Activated CD8-positive, alpha-beta memory T cell treated with anti-CD3 and anti-CD28 coated beads, Interleukin-2, amount 50 U/mL, for 4 hours (primary cell): Measurements from ENCODE around the gene PCNX4.

Source experiments
- DNase-seq: peaks from one replicate; pipeline ENCODE4 v3.0.0-alpha.2; 2020

PCNX4 gene

DNA sequence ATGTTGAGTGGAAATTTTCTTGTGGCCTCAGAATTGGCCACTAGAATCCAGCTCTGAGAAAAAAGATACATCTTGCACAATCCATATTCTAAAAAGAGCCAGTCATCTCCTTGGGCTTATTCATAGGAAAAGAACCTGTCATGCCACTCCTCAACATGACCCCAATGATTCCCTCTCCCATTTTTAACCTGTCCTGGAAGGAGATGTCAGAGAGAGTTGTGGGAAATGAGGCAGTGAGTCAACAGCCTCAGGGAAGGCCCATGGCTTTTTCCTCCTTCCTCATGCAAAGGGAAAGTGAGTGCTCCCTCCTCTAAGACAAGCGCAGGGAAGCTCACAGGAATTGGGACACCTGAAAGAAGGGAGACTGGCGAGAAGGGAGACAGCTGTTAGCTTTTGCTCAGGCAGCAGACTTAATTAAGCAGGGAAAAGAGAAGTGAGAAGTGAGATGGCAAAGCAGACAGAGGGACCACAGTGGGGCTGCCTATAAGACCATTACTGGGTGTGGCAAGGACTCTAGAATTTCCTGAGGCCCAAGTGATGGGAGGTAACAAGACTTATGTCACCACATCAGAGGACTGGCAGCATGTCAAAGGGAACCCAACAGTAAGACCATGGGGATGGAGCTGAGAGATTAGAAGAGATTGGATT lies 83.7 kb downstream of the PCNX4 start:
- DNase-seq = no peak

DNA sequence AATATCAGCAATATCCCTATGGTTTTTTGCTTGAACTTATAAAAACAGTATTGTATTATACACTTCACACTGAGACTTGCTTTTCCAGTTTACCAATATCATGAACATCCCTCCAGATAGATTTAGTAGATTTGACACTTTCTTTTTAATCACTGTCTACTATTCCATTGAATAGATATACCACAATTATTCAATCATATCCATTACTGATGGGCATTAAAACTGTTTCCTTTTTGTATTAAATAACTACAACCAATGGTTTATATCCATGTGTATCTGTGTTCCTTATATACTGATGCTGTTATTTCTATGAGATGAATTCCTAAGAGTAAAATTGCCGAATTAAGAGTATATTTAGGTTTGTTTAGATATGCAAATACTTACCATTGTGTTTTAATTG lies 86.4 kb downstream of the PCNX4 start:
- no peak for DNase-seq

DNA sequence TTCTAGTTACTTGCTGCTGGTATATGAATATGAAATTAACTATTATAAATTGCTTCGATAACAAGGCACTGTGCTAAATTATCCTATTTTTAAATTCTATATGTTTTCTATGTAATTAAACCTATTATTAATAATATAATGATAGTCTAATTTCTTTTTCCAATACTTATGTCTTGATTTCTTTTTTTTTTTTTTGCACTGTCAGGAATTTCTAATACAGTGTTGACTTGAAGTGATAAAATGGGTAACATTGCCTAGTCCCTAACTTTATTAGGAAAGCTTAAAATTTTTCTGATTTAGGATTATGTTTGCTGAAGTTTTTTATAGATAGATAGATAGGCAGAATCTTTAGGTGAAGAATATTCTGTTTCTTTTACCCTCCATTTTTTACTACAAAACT lies 87.1 kb downstream of the PCNX4 start:
- DNase-seq = no peak

DNA sequence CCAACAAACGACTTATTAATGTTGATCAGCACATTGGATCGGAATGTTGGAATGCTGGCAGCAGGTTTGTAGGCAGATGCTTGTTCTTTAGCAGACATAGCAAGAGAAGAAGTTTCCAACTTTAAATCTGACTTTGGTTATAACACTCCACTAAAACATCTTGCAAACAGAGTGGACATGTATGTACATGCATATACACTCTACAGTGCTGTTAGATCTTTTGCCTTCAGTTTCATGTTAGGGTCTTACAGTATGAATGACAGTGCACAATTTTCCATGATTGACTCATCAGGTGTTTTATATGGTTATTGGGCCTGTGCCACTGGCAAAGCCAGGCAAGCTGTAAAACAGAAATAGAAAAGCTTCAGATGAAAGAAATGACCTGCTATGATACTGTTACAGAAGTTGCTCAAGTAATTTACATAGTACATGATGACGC lies 87.7 kb downstream of the PCNX4 start:
- no peak for DNase-seq

DNA sequence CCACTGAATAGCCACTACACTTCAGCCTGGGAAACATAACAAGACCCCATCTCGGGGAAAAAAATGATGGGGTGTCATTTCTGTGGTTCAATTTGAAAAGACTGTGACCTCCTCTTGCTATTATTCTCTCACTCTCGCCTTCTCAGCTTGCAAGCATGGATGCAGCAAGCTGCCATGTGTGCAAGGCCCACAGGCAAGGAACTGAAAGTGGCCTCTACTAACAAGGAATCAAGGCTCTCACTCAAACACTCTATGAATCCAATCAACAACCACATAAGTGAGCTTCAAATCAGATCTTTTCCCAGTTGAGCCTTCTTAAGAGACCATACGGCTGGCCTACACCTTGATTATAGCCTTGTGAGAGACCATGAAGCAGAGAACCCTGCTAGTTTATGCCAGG lies 91.4 kb downstream of the PCNX4 start:
- DNase-seq = no peak

DNA sequence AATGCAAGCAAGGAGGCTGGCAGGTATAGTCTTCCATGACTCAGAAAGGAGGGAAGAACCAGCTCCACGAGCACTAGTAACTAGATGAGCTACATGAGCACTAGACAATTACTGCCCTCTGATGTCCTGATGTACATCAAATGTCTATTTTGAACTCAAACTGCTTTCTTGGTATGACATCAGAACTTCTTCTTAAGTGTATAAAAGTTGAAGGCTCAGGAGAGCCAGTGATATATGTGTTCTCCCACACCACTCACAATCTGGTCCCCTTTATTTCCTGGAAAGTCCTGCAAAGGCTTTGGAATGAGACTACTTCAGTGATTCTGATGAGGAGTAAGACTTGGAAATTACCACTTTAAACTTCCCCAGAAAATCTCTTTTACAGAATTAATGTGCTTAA lies 92.0 kb downstream of the PCNX4 start:
- DNase-seq = no peak

DNA sequence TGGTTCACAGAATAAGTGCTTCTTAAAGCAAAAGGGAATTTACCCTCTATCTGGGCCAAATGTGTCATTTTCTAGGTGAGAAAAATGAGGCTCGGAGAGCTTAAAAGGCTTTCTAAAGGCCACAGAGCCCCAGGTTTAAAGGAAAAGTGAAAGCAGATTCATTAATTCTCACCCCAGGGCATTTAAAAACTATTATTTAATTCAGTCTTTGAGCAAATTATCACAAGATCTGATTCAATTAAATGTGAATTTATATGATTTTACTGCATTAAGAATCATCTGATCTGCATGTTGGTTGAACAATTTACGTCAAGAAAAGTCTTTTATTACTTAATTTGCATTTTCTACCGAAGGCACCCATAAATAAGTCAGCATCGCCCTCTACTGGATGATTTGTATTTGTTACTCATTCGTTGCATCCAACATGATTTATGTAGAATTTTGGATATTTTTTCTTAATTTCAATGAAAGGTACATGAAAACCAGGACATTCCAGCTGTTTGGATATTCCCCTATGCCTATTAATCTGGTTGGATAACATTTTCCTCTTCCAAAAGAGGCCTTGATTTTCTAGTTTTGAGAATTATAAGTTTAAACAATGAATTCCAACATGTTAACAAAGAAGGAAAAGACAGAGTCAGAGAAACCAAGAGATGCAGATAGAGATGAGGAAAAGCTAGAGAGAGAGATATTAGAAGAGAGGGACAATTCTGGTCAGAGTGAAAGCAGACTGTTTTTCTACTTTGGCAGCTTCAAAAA lies 92.6 kb downstream of the PCNX4 start:
- DNase-seq = no peak

DNA sequence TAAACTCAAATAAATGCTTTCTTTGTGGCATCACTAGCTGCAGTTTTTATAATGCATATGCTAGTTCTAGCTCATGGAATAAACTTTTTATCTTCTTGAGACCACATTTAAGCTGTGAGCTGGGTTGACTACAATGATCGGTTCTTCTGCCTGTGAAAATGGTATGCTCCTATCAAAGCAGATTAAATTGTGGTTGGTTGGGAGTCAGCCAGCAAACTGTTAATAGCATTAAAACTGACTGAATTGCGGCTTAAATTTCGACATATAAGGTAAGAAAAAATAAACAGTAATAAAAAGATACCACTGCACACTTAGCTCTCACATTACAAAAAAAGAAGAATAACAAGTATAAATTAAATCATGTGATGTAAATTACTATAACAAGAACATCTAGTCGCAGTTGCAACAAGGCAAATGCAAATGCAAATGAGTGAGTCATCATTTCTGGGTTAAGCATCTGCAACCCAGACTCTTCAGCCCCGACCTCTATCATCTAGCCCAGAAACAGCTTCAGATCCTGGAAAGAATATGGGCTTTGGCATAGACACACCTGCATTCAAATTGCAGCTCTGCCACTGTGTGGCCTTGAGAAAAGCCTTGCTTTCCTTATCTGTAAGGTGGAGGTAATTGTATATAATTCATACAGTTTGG lies 93.3 kb downstream of the PCNX4 start:
- DNase-seq = no peak

DNA sequence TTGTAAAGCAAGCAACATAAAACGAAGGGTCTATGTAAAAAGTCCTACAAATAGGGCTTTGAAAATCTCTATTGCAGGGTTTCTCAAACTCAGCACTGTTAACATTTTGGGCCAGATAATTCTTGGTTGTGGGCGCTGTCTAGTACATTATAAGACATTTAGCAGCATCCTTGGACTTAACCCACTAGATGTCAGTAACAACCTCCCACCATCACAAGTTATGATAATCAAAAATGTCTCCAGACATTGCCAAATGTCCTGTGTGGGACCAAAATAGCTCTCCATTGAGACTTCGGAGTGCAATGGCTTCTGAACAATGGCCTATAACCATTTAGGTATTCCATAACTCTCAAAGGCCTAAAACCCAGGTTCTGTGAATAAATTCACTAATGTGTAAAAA lies 96.4 kb downstream of the PCNX4 start:
- no peak for DNase-seq

DNA sequence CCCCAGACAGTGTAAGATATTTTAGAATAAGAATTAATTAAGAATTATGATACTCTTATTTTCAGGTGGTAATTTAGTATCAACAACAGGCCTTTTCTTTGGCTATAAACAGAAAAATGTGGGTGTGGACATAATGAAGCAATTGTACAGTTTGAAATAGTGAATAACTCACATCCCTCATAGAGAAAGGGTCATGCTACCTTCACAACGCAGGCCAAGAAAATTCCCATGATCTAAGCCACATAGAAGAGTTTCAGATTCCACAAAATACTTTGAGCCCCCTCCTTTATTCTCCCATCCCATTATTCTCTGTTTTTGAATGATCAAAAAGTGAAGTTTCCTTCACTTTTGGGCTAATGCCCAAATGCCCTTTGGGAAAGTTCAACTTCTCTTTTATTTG lies 97.0 kb downstream of the PCNX4 start:
- DNase-seq = no peak

DNA sequence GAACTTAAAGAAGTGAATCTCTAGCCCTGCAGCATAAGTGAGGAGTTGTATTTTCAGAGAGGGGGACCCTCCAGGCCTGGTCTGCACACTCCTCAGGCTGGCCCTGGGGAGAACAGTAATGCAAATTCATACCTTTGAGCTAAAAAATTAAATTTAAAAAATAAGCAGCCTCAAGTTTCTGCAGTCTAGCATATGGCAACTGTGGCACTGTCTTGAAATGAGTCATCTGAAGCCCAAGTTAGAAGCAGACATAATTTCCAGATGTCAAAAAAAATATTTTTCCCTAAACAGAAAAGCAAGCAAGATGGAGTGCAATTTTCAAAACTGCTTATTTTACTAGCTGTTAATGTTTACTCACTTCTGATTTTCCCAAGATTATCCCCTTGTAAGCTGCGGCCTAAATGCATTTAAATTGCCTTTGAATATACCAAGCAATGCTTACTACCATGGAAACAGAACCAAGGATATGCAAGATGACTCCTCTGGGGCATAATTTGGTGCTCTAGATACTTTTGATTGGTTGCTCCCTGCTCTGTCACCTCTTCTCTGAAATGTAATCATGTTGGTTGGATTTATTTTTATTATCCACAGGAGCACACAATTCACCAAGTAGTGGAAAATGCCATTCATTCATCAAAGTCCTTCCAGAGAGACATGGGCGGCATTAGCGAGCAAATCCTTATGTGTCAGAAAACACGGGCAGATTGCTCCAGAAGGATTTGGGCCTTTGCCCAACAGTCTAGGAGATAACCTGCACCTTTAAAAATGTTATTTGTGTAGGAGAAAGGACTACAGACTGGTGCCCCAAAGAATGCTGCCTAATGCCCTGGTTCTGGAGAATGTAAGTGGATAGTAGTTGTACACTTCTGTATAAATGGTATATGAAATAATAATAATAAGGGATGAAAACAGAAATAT lies 98.5 kb downstream of the PCNX4 start:
- no peak for DNase-seq

DNA sequence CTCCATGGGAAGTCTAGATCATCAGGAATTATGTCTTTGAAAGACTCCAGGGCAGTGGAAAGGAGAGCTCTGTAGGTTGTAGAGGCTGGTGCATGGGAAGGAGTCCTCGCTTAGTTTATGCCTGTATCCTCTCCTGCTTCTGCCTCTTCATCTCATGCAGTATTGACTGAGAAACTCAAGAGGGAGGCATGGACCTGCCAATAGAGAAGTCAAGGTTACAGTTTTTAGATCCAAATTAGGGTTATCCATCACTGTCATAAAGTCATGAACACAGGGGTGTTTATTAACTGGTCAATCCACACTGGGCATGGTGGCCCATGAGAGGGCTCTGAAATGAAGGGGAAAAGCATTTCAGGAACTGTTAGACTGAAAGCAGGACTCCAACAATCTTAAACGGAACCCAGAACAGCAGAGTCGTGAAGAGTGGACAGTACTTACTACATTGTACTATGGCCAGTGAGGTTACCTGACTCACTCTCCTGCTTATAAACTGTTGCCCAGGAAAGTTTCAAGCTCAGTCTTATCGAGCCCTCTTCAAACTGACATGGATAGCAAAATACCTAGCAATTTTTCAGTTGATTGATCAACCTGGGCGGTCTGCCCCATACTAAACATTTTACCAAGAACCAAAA lies 103.6 kb downstream of the PCNX4 start:
- no peak for DNase-seq

DNA sequence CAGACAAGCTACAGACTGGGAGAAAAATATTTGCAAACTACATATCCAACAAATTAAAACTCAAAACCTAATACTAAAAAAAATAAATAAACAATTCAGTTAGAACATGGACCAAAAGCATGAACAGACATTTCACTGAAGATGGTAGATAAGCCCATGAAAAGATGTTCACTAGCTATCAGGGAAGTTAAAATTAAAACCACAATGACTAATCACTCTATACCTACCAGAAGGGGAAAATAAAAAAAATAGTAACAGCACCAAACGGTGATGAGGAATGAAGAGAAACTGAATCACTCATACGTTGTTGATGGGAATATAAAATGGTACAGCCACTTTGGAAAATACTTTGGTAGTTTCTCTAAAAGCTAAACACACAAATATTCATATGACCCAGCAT lies 104.6 kb downstream of the PCNX4 start:
- DNase-seq = no peak

DNA sequence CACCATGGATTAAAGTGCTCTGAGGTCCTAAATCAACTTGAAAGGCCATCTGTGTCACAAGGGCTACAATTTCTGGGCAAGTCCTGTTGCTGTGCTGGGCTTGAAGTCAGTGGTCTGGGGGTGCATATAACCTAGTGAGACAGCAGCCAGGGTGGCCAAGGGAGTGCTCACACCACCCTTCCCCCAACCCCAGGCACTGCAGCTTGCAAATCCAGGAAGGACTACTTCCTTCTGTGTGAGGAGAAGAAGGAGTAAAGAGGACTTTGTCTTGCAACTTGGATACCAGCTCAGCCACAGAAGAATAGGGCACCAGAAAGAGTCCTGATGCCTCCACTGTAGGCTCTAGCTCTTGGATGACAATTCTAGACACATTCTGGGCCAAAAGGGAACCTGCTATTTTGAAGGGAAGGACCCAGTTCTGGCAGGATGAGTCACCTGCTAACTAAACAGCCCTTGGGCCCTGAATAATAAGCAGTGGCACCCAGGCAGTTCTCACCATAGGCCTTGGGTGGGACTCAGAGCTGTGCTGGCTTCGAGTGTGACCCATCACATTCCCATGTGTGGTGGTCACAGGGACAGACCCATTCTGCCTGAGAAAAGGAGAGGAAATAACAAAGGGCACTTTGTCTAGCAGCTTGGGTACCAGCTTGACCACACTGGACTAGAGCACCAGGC lies 106.0 kb downstream of the PCNX4 start:
- no peak for DNase-seq

DNA sequence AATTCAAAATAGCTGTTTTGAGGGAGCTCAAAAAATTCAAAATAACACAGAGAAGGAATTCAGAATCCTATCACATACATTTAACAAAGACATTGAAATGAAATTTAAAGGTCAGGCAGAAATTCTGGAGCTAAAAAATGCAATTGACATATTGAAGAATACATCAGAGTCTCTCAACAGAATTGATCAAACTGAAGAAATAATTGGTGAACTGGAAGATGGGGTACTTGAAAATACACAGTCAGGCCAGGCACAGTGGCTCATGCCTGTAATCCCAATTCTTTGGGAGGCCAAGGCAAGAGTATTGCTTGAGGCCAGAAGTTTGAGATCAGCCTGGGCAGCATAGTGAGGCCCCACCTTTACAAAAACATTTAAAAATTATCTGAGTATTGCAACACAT lies 107.6 kb downstream of the PCNX4 start:
- DNase-seq = no peak

DNA sequence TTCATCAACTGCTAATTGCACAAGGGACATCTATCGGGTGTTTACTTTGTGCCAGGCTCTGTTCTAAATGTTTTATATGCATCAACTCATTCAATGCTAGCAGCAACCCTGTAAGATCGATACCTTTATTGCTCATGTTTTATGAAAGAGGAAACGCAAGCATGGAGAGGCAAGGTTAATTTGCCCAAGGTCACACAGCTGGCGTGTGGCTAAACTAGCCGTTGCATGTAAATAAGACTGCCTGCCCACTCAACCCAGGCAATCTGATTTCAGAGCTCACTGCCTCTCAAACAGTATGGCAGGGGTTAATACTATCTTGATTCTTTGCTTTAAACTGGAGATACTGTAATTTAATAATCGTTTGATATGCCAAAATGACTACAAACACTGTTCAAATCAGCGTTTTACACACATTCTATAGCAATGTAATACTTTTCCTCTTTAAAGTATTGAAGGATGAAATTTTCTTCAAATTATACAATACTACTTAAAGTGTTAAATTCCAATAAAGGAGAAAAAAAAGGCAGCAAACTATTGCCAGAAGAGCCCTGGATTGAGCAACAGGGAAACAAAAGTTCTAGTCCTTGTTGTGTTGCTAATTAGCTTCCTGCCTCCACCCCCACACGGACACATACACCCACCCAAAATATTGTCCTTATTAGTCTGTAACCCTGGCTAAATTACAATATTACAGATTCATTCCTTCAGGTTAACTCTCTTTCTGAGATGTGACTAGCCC lies 112.5 kb downstream of the PCNX4 start:
- DNase-seq = no peak

DNA sequence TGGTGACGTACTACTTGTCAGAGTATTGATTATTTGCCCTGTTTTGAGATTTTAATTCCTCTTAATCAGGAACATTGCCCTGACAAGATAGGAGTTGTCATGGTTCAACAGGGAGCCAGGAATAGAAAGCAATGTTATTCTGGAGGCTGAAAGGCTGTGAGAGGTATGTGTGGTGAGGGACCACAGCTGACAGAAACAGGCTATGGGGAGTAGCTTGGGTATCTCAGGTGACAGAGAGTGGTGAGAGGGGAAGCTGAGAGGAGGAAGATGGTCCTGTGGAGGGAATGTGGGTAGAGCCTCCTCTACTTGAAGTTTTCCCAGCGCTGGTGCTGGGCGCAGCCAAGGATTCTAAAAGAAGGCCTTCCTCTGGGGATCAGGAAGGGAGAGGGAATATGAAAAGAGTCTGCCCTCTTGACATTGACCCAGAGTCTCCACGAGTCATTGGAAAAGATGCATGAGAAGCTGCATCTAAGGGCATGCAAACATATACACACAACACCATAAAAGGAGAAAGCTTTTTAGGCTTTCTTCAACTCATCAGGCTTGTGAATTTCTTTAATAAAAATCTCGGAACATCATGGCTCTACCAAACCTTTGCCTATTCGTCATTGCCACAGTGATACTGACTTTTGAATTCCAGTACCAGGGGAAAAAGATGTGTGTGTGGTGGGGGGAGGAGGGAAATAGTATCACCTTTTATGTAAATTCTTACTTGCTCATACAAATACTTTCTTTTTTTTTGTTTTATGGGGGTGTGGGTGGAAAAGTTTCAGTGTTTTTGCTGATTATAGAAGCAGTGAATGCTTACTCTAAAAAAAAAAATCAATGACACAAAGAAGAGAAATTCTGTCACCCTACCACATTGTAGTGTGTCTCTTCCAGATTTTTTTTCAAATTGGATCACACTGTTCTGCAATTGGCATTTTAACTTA lies 113.4 kb downstream of the PCNX4 start:
- DNase-seq = no peak

DNA sequence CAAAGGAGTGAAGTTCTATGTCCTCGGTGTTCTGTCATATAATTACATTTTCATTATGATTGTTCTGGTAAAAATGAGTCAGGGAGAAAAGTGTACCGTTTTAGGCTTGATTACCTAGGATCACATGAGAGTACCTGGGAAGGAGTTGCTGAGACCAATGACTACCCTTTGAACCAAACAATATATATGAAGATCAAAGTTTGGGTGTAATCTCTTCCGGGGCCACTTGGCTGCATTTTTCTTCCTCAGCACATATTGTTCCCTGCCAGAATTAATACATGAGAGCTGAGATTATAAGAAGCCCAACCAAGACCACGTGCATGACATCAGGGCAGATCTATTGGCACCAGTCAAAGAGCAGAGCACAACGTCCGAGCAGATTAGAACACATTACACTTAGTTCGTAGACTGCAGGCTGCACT lies 114.5 kb downstream of the PCNX4 start:
- DNase-seq = no peak

DNA sequence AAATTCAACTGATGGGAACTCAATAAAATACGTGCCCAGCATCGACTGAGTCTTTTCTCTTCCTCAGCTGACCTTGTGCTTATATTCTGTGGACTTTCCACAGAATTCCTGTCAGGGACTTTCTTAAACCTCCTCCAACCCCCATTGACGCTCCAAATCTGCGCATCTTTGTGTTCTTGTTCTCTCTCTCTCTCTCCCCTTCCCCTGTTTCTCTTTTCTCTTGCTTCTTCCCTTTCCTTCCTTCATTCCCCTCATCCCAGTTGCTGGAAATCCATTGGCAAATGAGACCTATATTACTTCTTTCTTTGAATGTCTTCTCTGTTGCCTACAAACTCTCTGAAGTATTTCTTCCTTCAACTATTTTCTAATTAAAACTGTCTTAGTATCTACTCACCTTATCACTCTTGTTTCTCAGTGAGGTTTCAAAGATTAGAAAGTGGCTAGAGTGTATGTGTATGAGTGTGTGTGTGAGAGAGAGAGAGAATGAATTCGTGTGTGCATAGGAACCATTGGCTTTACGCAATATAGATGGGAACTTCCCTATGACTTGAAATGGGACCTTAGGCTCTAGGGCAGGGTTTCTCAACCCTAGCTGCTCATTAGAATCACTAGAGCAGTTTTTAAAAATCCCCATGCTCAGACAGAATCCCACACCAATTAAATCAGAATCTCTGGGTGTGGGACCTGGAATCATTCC lies 115.3 kb downstream of the PCNX4 start:
- no peak for DNase-seq

DNA sequence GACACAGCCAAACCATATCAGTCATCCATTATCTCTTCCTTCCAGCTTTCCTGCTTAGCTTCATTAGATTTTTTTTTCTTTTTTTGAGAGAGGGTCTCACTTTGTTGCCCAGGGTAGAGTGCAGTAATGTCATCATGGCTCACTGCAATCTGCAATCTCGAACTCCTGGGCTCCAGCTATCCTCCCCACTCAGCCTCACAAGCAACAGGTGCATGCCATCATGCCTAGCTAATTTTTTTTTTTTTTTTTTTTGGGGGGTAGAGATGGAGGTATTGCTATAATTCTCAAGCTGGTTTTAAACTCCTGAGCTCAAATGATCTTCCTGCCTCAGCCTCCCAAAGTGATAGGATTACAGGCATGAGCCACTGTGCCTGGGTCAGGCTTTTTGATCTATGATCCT lies 119.0 kb downstream of the PCNX4 start:
- no peak for DNase-seq
